HG03064 (cell line): ENCODE measurements around the gene C4orf51.

Experiments used
- ATAC-seq: cut with Tn5 transposase; IDR thresholded peaks from one replicate; pipeline ENCODE4 v1.9.1; 2021; ENCODE audit warnings: low read depth; ENCODE audit not compliant: unreplicated experiment

The C4orf51 gene

DNA sequence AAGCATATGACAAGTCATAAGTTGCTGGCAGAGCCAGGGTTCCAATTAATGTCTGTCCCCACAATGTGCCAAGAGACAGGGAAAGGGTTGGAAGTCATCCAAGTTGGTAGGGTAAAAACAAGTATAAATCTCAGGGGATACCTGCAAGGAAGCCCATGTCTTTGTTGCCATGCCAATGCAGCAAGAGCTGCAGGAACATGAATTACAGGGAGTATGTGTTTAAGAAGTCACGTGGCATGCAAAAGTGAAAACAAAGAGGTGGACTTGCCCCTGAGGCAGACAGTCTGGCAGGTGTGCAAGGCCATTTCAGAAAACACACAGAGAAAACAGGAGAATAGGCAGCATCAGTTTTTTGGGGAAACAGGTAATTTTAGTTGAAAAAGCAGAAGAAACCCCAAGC is 29.4 kb downstream of the C4orf51 start:
- no peak for ATAC-seq

DNA sequence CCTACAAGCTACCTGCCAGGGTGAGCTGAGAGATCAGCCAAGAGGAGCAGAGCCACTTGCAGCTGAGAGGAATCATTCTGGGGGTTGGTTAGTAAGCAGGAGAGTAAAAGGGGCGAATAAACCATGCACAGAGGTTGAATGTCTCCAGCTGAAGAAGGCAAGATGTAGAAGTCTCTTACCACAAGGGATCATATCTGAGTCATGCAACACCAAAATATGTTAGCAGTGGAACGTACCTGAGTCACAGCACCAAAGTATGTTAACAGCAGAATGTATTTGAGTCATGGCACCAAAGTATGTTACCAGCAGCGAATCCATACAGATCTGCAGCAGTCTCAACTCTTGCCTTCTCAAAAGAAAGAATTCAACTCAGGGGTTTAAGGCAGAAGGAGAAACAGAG is 29.9 kb downstream of the C4orf51 start:
- ATAC-seq: peak; percentile 87

DNA sequence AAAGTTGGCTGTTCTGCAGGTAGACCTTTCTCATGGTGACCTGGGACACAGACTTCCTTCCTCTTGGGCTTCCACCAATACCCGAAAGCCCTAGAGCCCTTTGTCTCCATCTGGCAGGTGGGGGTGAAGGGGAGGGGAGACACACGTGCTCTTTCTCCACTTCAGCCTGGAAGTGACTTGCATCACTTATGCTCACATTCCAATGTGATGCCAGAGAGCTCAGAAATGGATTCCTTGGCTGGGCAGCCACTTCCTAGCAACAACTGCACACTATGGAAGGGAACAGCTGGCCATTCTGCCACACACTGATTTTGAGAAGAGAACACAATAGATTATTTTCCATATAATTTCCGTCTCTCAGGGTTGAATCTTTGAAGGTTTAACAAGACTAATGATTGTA is 36.3 kb downstream of the C4orf51 start:
- ATAC-seq: no peak

DNA sequence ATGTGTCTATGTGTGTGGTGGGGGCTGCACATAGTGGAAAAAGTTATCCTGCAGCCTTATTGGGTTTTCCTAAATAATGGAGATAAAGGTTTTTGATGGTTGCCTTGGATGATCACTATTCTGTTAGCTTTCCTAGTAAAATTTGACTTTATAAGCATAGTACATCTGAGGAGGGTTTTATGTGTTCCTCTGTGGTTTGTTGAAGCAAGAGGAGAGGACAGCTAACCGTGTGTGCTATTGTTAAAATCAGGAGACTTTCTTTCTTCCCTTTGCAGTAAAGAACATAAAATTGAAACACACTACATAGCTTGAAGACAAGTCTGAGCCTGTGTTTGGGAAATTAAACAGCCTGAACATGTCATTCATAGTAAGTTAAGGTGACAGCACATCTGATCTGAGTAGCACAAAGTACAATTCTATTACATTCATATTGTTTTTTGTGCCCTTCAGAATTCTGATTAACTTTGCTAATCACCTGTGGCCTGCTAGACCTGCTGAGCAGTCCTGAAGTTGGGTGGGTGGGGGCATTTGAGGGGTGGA is 36.8 kb downstream of the C4orf51 start:
- ATAC-seq: no peak

DNA sequence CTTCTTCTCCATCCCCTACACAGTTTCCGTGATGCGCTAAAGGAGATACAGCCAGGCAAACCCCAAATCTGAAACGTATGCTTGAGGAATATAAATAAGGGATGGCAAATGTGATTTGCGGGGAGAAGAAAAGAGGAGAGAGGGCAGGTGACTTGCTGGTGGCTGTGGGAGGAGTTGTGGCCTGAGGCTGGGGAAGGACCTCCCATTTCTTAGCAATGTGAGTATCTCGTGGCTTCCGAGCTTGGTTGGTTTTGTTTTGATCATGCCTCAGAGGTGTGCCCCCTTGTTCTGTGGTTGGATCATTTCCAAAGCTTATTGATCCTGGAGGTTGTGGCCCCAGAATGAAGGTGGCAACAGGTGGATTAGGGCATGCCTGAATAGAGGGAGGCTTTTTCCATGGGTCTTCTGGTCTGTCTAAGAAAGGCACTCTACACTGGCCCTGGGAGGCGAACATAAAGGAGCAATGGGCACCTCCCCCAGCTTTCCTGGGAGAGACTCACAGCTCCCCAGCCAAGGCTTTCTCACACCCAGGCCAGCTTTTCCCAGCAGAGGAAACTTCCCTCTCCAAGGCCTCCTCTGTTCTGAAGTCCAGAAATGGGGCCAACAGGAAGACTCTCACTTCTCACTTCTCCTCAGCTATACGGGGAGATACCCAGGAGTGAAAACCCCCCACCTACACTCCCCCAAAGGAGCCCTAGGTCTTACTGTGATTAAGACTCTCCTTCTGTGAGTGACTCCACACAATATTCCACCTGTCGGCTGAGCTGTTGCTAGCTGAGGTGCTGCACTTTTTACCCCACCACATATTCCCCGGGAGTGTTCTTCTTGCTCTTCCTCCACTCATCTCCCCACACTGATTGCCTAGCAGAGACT is 40.0 kb downstream of the C4orf51 start:
- ATAC-seq: peak; percentile 55

DNA sequence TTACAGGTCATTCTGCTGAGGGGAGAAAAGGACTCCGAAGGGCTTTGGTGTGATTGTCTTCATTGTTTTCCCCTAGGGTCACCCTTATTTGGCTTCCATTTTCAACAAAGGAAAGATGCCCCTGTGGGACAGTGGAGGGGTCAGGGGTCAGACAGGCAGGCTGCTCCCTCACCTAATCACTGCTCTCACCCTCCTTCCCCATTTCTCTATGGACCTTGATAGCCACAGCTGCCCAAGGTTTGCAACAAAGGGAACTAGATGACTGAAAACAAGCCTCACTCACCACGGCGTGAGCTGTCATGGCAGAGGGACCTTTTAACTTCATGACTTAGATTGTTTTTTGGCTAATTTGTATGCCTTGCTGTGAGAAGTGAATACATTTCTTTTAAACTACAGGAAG is 40.7 kb downstream of the C4orf51 start:
- peak; percentile 19 for ATAC-seq

DNA sequence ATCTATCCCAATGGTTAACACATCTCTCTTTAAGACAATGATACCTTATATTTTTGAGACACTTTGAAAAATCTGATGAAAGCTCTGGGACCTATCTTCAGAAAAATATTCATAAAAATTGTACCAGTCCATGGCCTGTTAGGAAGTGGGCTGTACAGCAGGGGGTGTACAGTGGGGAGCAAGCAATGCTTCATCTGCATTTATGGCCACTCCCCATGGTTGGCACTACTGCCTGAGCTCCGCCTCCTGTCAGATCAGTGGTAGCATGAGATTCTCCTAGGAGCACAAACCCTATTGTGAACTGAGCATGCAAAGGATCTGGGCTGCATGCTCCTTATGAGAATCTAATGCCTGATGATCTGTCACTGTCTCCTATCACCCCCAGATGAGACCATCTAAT is 42.6 kb downstream of the C4orf51 start:
- no peak for ATAC-seq

DNA sequence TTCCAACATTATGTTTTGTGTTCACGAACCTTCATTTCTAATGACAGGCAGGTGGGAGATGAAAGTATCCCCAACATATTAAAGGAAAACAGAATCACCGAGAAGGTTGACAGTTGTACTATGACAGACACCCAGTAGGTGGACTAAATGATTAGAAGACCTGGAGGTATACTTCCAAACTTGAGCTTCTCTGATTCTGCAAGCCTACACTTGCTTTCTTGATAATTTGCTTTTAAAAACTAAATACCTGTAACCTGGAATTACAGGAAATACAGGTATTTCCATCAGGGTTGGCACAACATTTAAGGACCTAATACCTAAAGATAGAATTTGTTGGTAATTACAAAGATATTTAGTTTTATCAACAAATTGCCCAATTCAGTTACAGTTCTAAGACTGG is 43.4 kb downstream of the C4orf51 start:
- no peak for ATAC-seq

DNA sequence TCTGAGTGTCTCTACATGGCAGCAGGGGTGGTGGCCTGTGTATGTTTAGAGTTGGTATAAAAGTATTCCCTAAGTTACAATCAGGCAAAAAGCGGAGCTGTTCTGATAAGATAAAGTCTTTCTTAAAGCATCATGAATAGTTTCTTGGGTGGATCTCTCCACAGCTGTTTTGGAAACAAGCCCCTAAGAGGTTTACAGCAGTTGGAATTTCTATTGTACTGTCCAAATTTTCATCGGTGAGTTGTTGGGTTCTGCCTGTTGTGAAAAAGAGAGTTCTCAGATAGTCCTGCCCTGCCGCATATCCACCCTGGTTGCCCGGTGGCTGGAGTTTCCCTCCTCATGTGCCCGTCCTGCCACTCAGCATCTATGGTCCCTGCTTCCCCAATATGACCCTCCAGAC is 50.1 kb downstream of the C4orf51 start:
- ATAC-seq: no peak

DNA sequence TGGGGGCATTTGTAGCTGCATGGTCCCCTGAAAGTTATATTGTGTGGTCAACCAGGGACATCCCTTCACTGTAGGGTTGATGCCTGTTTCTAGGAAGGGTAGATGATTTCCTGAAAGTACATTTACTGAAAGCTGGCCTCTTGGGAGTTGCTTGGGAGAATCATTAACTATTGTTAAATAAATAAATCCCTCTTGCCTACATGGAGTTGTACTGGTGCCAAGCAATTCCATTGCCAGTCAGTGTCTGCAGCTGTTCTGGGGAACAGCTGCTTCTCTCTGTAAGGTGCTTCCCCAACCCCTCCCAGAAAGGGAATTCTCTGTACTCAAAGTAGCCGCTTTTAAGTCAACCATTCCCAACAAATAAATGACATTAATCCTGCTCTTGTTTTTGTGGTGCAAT is 51.1 kb downstream of the C4orf51 start:
- no peak for ATAC-seq

DNA sequence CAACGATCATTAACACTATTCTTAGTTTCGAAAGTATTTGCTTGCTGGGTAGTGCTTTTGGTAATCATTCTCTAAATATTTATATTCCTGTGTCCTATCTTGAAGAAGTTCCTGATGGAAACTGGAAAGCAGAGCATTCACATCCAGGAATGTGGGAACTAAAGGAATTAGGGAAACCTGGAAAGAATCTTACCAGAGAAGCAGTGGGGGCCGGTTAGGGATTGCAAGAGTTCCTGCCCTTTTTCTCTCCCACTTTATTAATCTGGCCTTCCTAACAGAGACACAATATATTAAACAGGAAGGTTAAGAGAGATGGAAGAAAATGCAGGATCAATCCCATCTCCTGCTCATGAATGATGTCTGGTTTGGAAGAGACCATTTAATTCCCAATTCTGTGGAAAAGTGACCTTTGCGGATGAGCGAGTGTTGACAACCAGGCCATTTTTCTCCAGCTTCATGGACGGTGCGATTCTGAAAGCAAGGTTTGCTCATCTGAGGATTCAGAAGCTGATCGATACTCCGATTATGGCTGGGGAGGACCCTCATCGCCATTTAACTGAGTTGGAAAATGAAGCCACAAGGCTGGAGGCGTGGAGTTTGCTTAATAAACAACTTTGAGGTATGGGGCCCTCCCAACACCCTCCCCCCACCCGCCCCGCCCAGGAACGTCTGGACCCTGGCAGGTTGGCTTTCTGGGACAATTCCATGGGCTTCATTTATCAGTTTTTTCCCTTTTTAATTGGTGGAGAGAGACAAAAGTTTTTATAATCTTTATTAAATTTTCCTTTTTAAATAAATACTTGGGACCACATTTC is 52.3 kb downstream of the C4orf51 start:
- no peak for ATAC-seq

DNA sequence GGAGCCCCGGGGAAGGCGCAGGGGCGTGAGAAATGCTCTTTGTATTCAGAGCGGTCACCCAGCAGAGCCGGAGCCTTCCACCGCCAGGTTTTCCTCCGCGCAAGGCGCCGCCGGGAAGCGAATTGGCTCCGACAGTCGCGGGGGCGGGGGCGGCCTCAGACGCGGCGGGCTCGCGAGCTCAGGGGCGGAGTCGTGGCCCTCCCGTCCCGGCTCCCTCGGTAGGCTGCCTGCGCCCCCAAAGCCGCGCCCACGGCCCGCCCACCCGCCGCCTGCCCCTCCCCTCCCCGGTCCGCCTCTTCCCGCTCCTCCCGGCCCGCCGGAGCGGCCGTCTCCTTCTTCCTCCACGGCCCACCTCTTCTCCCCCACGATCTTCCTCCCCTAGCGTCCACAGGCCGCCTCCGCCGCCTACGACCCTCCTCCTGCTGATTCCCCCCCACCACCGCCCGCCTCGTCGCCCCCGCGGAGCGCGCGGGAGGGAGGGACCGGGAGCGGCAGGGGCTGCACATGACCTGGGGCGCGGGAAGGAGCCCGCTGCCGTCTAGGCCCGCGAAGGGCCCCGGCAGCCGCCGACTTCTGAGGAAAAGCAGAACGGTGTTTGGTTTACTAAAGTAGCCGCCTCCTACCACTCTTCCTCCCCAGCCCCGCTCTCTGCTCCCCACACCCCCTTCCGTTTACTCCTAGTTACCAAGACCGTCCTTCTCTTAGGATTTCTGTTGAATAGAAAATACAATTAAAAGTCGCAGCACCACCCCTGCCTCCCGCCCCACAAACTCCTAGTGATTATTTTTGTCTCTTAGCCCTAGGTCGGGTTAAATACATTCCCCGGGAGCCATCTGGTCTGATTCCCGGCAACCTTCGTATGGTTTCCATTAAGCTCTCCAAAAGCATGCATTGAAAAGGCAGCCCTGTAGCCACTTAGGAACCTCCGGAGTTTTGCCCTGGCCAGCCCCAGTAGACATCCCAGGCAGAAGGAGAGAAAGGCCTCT is 53.2 kb downstream of the C4orf51 start:
- peak; percentile 94 for ATAC-seq

DNA sequence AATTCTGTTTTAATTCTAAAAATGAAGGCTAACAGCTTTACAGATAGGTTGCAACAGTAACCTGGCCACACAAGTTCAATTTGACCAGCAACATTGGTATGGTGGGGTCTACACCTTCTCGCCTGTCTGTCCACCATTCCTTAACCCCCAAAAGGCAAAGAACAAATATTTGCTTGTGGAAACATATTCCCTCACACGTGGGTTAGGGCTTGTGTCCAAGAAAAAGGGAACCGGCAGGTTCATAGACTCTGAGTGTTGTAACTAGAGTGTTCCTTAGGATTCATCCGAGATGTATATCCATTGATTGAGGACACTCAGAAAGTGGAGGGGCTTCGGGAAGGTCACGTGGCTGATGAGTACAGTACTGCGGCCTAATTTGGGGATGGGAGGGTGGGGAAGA is 54.1 kb downstream of the C4orf51 start:
- no peak for ATAC-seq

DNA sequence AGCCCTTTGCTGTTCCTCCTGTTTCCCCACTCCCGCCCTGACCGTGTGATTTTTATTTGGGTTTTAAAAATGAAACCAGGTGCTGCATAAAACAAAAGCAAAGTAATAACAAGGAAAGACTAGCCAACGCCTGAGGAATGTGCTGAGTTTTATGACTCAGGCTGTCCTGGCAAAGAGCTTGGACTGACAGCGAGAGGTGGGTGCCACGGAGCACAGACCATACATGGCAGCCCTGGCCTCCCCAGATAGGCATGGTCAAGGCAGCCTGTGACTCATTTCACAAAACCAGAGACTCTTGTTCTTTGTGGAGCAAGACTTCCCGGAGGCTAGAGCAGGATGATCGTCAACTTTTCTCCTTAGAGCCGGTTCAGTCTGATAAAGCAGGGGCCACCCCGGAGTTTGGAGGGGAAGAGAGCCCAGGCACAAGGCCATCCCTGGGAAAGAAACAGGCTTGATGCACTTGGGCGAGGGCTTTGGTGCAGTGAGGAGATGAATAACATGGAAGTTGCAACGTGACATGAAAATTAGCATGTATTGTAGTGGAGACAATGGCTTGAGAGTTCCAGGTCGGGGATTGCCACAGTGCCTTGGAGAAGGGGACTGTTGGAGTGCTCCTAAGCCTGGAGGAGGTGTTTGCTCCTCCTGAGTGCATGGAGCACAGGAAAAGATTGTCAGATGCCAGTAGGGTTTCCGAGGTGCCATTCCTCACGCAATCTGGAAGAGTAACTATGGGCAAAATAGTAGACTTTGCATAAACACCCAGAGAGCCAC is 54.8 kb downstream of the C4orf51 start:
- no peak for ATAC-seq

DNA sequence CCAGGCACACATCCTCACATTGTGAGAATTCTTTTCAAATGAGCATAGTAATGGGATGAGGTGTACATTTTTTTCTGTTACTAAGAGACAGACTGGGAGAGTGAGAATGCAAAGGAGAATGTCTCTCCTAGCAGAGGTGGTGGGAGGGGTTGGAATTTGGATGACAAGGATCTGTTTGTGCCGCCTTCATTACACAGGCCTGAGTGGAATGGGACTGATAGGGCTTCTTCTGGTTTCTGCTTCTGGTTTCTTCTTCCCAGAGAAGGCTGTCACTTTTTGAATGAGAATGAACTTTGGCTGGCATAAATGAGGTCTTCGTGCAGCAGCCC is 55.4 kb downstream of the C4orf51 start:
- no peak for ATAC-seq

DNA sequence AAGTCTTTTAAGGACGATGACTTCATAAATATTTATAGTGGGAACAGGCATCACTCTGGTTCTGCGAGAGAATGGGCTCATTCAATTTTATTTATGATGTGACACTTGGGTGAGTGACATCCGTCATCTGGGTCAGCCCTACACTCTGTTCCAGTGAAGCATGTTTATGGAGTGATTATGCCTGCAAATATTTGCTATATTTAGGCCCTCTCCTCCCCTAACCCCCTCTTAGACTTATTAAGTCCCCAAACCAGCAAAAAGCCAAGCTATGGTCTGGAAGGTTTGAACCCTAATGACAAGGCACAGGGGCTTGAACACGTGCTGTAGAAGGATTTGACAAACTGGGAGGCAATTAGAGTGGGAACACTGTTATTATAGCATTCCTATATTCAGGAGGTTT is 55.9 kb downstream of the C4orf51 start:
- ATAC-seq: no peak

DNA sequence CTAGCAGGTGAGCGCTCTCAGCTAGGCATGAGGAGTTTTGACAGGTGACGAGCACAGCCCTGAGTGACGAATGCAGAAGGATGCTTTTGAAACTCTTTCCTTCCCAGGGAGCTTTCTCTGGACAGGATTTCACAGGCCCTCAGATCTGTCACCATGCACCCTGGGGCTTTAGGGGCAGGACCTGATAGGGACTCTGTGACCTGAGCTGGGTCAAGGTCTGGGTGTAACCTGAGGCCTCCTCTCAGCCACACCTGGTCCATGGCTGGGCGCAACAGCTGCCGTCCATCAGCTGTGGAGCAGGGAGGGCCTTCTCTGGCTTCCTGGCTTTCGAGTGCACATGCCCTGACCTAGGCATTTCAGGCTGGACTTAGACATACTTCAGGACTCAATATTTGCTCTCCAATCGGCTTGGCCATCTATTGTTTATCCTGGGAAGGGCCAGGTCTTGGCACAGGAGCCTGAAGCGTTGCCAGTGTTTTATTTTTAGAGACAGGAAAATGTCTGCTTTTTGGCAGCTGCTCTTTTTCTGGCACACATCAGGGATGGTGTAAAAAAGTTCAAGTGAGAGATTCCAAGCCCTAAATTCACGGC is 56.4 kb downstream of the C4orf51 start:
- no peak for ATAC-seq

DNA sequence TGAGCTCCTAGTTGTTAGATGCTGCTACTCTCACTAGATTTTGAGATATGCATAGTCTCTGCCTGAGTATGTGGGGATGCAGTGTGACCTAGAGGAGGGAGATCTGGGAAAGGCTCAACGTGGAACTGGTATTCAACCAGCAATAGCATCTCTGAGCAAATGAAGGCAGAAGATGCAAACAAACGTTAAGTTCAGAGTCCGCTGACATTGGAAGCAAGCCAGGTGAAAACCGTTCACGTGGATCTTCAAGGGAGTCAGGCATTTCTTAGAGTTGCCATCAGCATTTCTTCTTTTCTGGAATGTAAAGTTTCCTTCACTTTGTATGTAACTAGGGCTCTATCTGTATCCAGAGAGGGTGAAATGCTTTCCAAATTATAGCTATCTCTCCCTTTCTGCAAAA is 59.9 kb downstream of the C4orf51 start:
- no peak for ATAC-seq

DNA sequence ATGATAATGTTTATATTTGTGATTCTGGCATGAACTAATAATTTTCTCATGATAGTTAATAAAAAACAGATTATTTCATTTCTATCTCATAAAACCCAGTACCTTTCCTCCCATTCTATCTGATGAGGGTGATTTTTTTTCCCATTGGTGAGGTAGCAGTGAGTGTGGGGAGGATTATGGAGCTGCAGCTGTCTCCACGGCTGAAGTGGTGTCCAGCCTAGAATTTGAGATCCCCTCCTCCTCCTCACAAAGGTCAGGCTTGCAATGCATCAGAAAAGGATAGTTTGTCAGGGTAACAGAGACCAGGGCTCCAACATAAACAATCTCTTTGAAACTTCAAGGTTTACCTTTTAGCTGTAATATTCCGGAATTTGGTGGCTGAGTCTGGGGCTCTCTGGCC is 60.9 kb downstream of the C4orf51 start:
- no peak for ATAC-seq
